DOHH2 (cell line): ENCODE measurements around the gene PHF21A.

Source experiments
- H3F3A ChIP-seq: fragments of 200-600 bp; sonication (generic), shearing (Covaris generic); 2 replicates; pipeline ENCODE4 v1.6.0; 2016; ENCODE audit warnings: antibody characterized with exemption, mild to moderate bottlenecking; ENCODE audit not compliant: control insufficient read depth, insufficient read depth
- H3K27ac ChIP-seq: fragments of 200-600 bp; sonication (generic); 2 replicates; pipeline ENCODE4 v1.5.1; 2014; ENCODE audit warnings: low read depth, mild to moderate bottlenecking, low read length, moderate library complexity
- H3K27me3 ChIP-seq: fragments of 200-600 bp; sonication (generic); 2 replicates; pipeline ENCODE4 v1.6.1; 2014; ENCODE audit warnings: mild to moderate bottlenecking, low read length, mixed read lengths; ENCODE audit not compliant: control insufficient read depth
- H3K36me3 ChIP-seq: fragments of 200-600 bp; sonication (generic); 2 replicates; pipeline ENCODE4 v1.6.1; 2014; ENCODE audit warnings: mild to moderate bottlenecking, low read length, moderate library complexity, mixed read lengths; ENCODE audit not compliant: control insufficient read depth
- H3K4me1 ChIP-seq: fragments of 200-600 bp; sonication (generic); 2 replicates; pipeline ENCODE4 v1.6.1; 2014; ENCODE audit warnings: mild to moderate bottlenecking, low read length, mixed read lengths; ENCODE audit not compliant: control insufficient read depth
- H3K4me2 ChIP-seq: fragments of 200-600 bp; sonication (generic); 2 replicates; pipeline ENCODE4 v1.6.0; 2014; ENCODE audit warnings: mild to moderate bottlenecking, low read length, moderate library complexity
- H3K4me3 ChIP-seq: fragments of 200-600 bp; sonication (generic); 2 replicates; pipeline ENCODE4 v1.5.1; 2014; ENCODE audit warnings: mild to moderate bottlenecking, low read length, mixed read lengths
- H3K79me2 ChIP-seq: fragments of 200-600 bp; sonication (generic); 2 replicates; pipeline ENCODE4 v1.6.1; 2014; ENCODE audit warnings: mild to moderate bottlenecking, low read length, mixed read lengths; ENCODE audit not compliant: control insufficient read depth
- H3K9me2 ChIP-seq: fragments of 200-600 bp; sonication (generic); replicated peaks from 2 replicates; pipeline ENCODE4 v1.6.1; 2014; ENCODE audit warnings: mild to moderate bottlenecking, low read length, mixed read lengths; ENCODE audit not compliant: control insufficient read depth
- H3K9me3 ChIP-seq: fragments of 200-600 bp; sonication (generic); 2 replicates; pipeline ENCODE4 v1.6.1; 2014; ENCODE audit warnings: antibody characterized with exemption, low read length, mixed read lengths; ENCODE audit not compliant: control insufficient read depth, insufficient read depth
- H4K20me1 ChIP-seq: fragments of 200-600 bp; sonication (generic); 2 replicates; pipeline ENCODE4 v1.6.0; 2014; ENCODE audit warnings: low read depth, mild to moderate bottlenecking, antibody characterized with exemption, low read length, moderate library complexity; ENCODE audit not compliant: control insufficient read depth, insufficient read depth
- EZH2phosphoT487 ChIP-seq: fragments of 200-600 bp; sonication (generic); IDR thresholded peaks from 2 replicates; pipeline ENCODE4 v1.6.1; 2017; ENCODE audit warnings: borderline replicate concordance, mild to moderate bottlenecking, antibody characterized with exemption, low read length, moderate library complexity, mixed read lengths
- TF ChIP-seq, protein P1 (sequence below): fragments of 200-600 bp; sonication (generic); IDR thresholded peaks from one replicate; pipeline ENCODE4 v1.5.1; 2014; ENCODE audit warnings: antibody characterized with exemption, mild to moderate bottlenecking, low read depth, low read length; ENCODE audit not compliant: poor library complexity, severe bottlenecking

PHF21A gene

GRCh38 chr11:46161201-46161600, 39.9 kb upstream of the PHF21A start:
- TF ChIP-seq EZH2phosphoT487: no peak
- TF ChIP-seq, protein P1, sequence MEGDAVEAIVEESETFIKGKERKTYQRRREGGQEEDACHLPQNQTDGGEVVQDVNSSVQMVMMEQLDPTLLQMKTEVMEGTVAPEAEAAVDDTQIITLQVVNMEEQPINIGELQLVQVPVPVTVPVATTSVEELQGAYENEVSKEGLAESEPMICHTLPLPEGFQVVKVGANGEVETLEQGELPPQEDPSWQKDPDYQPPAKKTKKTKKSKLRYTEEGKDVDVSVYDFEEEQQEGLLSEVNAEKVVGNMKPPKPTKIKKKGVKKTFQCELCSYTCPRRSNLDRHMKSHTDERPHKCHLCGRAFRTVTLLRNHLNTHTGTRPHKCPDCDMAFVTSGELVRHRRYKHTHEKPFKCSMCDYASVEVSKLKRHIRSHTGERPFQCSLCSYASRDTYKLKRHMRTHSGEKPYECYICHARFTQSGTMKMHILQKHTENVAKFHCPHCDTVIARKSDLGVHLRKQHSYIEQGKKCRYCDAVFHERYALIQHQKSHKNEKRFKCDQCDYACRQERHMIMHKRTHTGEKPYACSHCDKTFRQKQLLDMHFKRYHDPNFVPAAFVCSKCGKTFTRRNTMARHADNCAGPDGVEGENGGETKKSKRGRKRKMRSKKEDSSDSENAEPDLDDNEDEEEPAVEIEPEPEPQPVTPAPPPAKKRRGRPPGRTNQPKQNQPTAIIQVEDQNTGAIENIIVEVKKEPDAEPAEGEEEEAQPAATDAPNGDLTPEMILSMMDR: no peak
- Histone ChIP-seq H3K4me1 (no peaks in the 10 kb centered on the region), H3K36me3 (no peaks in the 10 kb centered on the region), H3K4me3 (no peak overlapping the region), H3K9me2 (no peaks in the 10 kb centered on the region), H4K20me1 (no peaks in the 10 kb centered on the region), H3K9me3 (no peaks in the 10 kb centered on the region), H3K27me3 (0 out of 2 replicates have a peak, but pooled peaks cover 5% of the 10 kb centered on the region), H3K27ac (no peak overlapping the region), H3K4me2 (no peak overlapping the region), H3F3A (no peaks in the 10 kb centered on the region), H3K79me2 (no peaks in the 10 kb centered on the region)

DNA sequence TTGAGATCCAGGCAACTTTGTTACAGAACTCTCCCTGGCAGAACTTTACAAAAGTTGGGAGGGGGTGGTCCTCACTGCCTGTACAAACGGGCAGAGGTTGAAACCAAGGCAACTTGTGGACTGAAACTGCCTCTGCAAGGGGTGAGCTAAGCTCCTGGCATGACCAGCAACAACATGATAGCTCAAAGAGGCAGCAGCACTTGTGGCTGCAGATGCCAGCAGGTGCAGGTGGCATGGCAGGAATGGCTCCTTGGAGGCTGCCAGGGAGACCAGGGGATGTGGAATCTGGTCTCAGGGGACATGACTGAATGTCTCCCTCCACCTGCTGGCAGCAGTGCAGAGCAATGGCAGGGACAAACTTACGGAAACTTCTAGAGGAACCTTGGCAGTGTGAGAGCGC, 38.8 kb upstream of the PHF21A start:
- Histone ChIP-seq H3K9me2 (no peaks in the 10 kb centered on the region), H3K9me3 (no peaks in the 10 kb centered on the region), H3K36me3 (no peaks in the 10 kb centered on the region), H3K4me1 (no peaks in the 10 kb centered on the region), H3F3A (no peaks in the 10 kb centered on the region), H3K4me3 (no peak overlapping the region), H3K79me2 (no peaks in the 10 kb centered on the region), H3K27me3 (0 out of 2 replicates have a peak, but pooled peaks cover 5% of the 10 kb centered on the region), H4K20me1 (no peaks in the 10 kb centered on the region), H3K4me2 (no peak overlapping the region), H3K27ac (no peak overlapping the region)
- TF ChIP-seq, protein P1: no peak
- TF ChIP-seq EZH2phosphoT487: no peak

- Histone ChIP-seq H3K27ac (no peak overlapping the region), H3K4me3 (no peak overlapping the region), H3K79me2 (no peaks in the 10 kb centered on the region), H3K9me2 (no peaks in the 10 kb centered on the region), H3K9me3 (no peaks in the 10 kb centered on the region), H4K20me1 (no peaks in the 10 kb centered on the region), H3K36me3 (no peaks in the 10 kb centered on the region), H3K27me3 (0 out of 2 replicates have a peak, but pooled peaks cover 5% of the 10 kb centered on the region), H3F3A (no peaks in the 10 kb centered on the region), H3K4me2 (no peak overlapping the region), H3K4me1 (no peaks in the 10 kb centered on the region)
- TF ChIP-seq, protein P1: no peak
- TF ChIP-seq EZH2phosphoT487: no peak
Measured at GRCh38 chr11:46159680-46160079, 38.4 kb upstream of the PHF21A start.
